ENCODE data around the gene DRD4. TPM values are rescaled to one million over a fixed set of nuclear protein-coding genes. Genes with fewer than 3 reads are reported as not detected.
"Not testable (repeated sequence)": the region's sequence is repeated elsewhere in the genome, so short reads cannot be mapped to it uniquely, and the experiment has no call there.

The DRD4 gene
- total RNA-seq, 1 experiment from 2014 or later: 0.44 TPM

DNA sequence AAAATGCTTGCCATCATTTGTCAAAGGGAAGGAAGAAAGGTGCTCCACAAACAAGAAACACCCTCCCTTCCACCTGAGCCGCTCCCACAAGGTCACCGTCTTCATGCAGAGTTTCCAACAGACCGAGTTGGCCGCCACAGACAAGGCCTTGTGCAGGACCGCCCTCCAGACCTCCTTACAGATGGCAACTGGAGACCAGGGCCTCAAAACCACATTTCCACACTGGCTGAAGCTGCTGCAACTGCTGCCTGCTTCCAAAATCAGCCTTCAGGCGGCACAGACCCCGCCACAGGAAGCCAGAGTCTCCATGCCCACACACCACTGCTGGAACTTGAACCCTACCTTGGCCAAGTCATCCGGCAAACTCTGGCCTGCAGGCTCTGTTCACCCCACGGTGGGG, 51.6 kb downstream of the DRD4 start:
- Mint-ChIP-seq H3K9me3 (ENCODE audit: unreplicated experiment) (no peaks in the 10 kb centered on the region), H3K4me3 (ENCODE audit: unreplicated experiment) (no peak overlapping the region), H3K27me3 (ENCODE audit: insufficient read depth, unreplicated experiment) (no peaks in the 10 kb centered on the region), H3K27ac (ENCODE audit: low read depth, unreplicated experiment) (no peak overlapping the region), H3K36me3 (ENCODE audit: insufficient read depth, unreplicated experiment) (peaks cover 64% of the 10 kb centered on the region), H3K4me1 (ENCODE audit: insufficient read depth, unreplicated experiment) (peaks cover 14% of the 10 kb centered on the region)
- no TSS peak for BruUV-seq (replicated peaks)
- intact Hi-C loops (cut with micrococcal nuclease): no loop called here
- TF ChIP-seq, protein P1, sequence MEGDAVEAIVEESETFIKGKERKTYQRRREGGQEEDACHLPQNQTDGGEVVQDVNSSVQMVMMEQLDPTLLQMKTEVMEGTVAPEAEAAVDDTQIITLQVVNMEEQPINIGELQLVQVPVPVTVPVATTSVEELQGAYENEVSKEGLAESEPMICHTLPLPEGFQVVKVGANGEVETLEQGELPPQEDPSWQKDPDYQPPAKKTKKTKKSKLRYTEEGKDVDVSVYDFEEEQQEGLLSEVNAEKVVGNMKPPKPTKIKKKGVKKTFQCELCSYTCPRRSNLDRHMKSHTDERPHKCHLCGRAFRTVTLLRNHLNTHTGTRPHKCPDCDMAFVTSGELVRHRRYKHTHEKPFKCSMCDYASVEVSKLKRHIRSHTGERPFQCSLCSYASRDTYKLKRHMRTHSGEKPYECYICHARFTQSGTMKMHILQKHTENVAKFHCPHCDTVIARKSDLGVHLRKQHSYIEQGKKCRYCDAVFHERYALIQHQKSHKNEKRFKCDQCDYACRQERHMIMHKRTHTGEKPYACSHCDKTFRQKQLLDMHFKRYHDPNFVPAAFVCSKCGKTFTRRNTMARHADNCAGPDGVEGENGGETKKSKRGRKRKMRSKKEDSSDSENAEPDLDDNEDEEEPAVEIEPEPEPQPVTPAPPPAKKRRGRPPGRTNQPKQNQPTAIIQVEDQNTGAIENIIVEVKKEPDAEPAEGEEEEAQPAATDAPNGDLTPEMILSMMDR (IDR thresholded peaks at IDR 0.05; ENCODE audit: unreplicated experiment): no peak
- ChIA-PET CTCF (no interaction called here), POLR2A (no interaction called here)
- no peak for DNase-seq (ENCODE audit: unreplicated experiment)

- Mint-ChIP-seq H3K36me3 (ENCODE audit: insufficient read depth, unreplicated experiment) (peaks cover 54% of the 10 kb centered on the region), H3K4me3 (ENCODE audit: unreplicated experiment) (no peak overlapping the region), H3K4me1 (ENCODE audit: insufficient read depth, unreplicated experiment) (peaks cover 17% of the 10 kb centered on the region), H3K27me3 (ENCODE audit: insufficient read depth, unreplicated experiment) (no peaks in the 10 kb centered on the region), H3K9me3 (ENCODE audit: unreplicated experiment) (no peaks in the 10 kb centered on the region), H3K27ac (ENCODE audit: low read depth, unreplicated experiment) (no peak overlapping the region)
- BruUV-seq (replicated peaks): no TSS peak
- ChIA-PET CTCF (no interaction called here), POLR2A (interaction anchor here (0.6 kb wide), 1 partner anchor 114 kb away, joined by 3 read pairs; no protein-coding TSS in a partner anchor)
- intact Hi-C loops (cut with micrococcal nuclease): no loop called here
- no peak for DNase-seq (ENCODE audit: unreplicated experiment)
- TF ChIP-seq, protein P1 (IDR thresholded peaks at IDR 0.05; ENCODE audit: unreplicated experiment): no peak
These were observed 52.6 kb downstream of the DRD4 start for GRCh38 chr11:689625-690024.

GRCh38 chr11:690244-690643, 53.2 kb downstream of the DRD4 start:
- H3K9me3 Mint-ChIP-seq (ENCODE audit: unreplicated experiment); CTCF ChIA-PET; BruUV-seq (replicated peaks); intact Hi-C loops (cut with micrococcal nuclease); DNase-seq (ENCODE audit: unreplicated experiment); H3K4me3 Mint-ChIP-seq (ENCODE audit: unreplicated experiment); H3K27me3 Mint-ChIP-seq (ENCODE audit: insufficient read depth, unreplicated experiment): not testable (repeated sequence)
- peak overlapping the region; percentile 12 for H3K27ac Mint-ChIP-seq (ENCODE audit: low read depth, unreplicated experiment)
- POLR2A ChIA-PET: interaction anchor here (0.6 kb wide), 1 partner anchor 74 kb away, joined by 4 read pairs; no protein-coding TSS in a partner anchor
- H3K4me1 Mint-ChIP-seq (ENCODE audit: insufficient read depth, unreplicated experiment): peaks cover 17% of the 10 kb centered on the region
- peaks cover 53% of the 10 kb centered on the region for H3K36me3 Mint-ChIP-seq (ENCODE audit: insufficient read depth, unreplicated experiment)

Other genes with a start within 250 kb of the DRD4 start
- 129 and 177 TPM in 2 replicates for gene PKP3, start 243.1 kb upstream of the DRD4 start, total RNA-seq (2022)
- gene SIGIRR, start 222.3 kb upstream of the DRD4 start, total RNA-seq (2022): 6.2 and 7.7 TPM in 2 replicates
- 7.2 and 9.4 TPM in 2 replicates for gene ANO9, start 195.3 kb upstream of the DRD4 start, total RNA-seq (2022)
- gene PTDSS2, start 187.0 kb upstream of the DRD4 start, total RNA-seq (2022): 28.2 and 29.4 TPM in 2 replicates
- gene RNH1, start 130.0 kb upstream of the DRD4 start, total RNA-seq (2022): 288 TPM in 2 replicates
- 115 and 123 TPM in 2 replicates for gene HRAS, start 101.7 kb upstream of the DRD4 start, total RNA-seq (2022)
- gene LRRC56, start 99.7 kb upstream of the DRD4 start, total RNA-seq (2022): 0.54 and 0.75 TPM in 2 replicates
- gene LMNTD2, start 76.5 kb upstream of the DRD4 start, total RNA-seq (2022): 6.1 and 8.0 TPM in 2 replicates
- gene RASSF7, start 76.3 kb upstream of the DRD4 start, total RNA-seq (2022): 11.4 and 13.3 TPM in 2 replicates
- gene PHRF1, start 60.8 kb upstream of the DRD4 start, total RNA-seq (2022): 29.9 and 31.8 TPM in 2 replicates
- 7.7 and 9.5 TPM in 2 replicates for gene IRF7, start 21.3 kb upstream of the DRD4 start, total RNA-seq (2022)
- gene CDHR5, start 12.3 kb upstream of the DRD4 start, total RNA-seq (2022): not detected in 2 replicates
- not detected in 2 replicates for gene SCT, start 10.1 kb upstream of the DRD4 start, total RNA-seq (2022)
- gene DEAF1, start 58.0 kb downstream of the DRD4 start, total RNA-seq (2022): 46.8 and 54.1 TPM in 2 replicates
- 12.2 and 12.8 TPM in 2 replicates for gene TMEM80, start 58.5 kb downstream of the DRD4 start, total RNA-seq (2022)
- 109 and 119 TPM in 2 replicates for gene EPS8L2, start 69.0 kb downstream of the DRD4 start, total RNA-seq (2022)
- gene TALDO1, start 110.2 kb downstream of the DRD4 start, total RNA-seq (2022): 93.8 and 137 TPM in 2 replicates
- 54.6 and 67.7 TPM in 2 replicates for gene GATD1, start 140.2 kb downstream of the DRD4 start, total RNA-seq (2022)
- gene CEND1, start 152.8 kb downstream of the DRD4 start, total RNA-seq (2022): not detected in 2 replicates
- gene SLC25A22, start 161.0 kb downstream of the DRD4 start, total RNA-seq (2022): 34.0 and 36.5 TPM in 2 replicates
- 15.8 and 22.1 TPM in 2 replicates for gene PIDD1, start 168.0 kb downstream of the DRD4 start, total RNA-seq (2022)
- 1,886 and 2,142 TPM in 2 replicates for gene RPLP2, start 172.7 kb downstream of the DRD4 start, total RNA-seq (2022)
- gene PNPLA2, start 181.6 kb downstream of the DRD4 start, total RNA-seq (2022): 100 and 112 TPM in 2 replicates
- 1.2 and 1.9 TPM in 2 replicates for gene CRACR2B, start 190.7 kb downstream of the DRD4 start, total RNA-seq (2022)
- gene CD151, start 195.7 kb downstream of the DRD4 start, total RNA-seq (2022): 404 and 412 TPM in 2 replicates
- gene POLR2L, start 205.3 kb downstream of the DRD4 start, total RNA-seq (2022): 96.9 and 118 TPM in 2 replicates
- 118 and 148 TPM in 2 replicates for gene TSPAN4, start 205.6 kb downstream of the DRD4 start, total RNA-seq (2022)

Data from MCF 10A (cell line).